AG09309 (cell line): ENCODE data around the gene MAP3K4.

Source experiments
- DNase-seq: peaks from one replicate; pipeline ENCODE4 v3.0.0-alpha.2; 2010; ENCODE audit warnings: low read depth
- H3K4me3 ChIP-seq: 2 replicates; pipeline ENCODE4 v1.5.1; 2011; ENCODE audit warnings: mild to moderate bottlenecking, low read depth, low read length, moderate library complexity; ENCODE audit not compliant: control insufficient read depth
- CTCF ChIP-seq: IDR thresholded peaks from 2 replicates; pipeline ENCODE4 v1.5.1; 2011; ENCODE audit warnings: mild to moderate bottlenecking, low read depth, low read length, inconsistent platforms; ENCODE audit not compliant: insufficient read depth, control insufficient read depth; ENCODE audit errors: missing control alignments

Gene MAP3K4

GRCh38 chr6:161011492-161012480 lies 20.2 kb downstream of the MAP3K4 start:
- no peak overlapping the region for H3K4me3 ChIP-seq
- DNase-seq = no peak
- TF ChIP-seq CTCF = no peak

- no peak for DNase-seq
- no peak for TF ChIP-seq CTCF
- H3K4me3 ChIP-seq = no peak overlapping the region
These were observed 22.1 kb downstream of the MAP3K4 start for GRCh38 chr6:161013695-161014094.

- no peak overlapping the region for H3K4me3 ChIP-seq
- no peak for DNase-seq
These were observed 26.4 kb downstream of the MAP3K4 start for GRCh38 chr6:161017766-161018564.

GRCh38 chr6:161019324-161019839 lies 27.8 kb downstream of the MAP3K4 start:
- no peak overlapping the region for H3K4me3 ChIP-seq
- no peak for DNase-seq
- TF ChIP-seq CTCF = no peak

More at GRCh38 chr6:161017766-161018564, 26.4 kb downstream of the MAP3K4 start:
- TF ChIP-seq CTCF = no peak

GRCh38 chr6:161021543-161021942 lies 30.0 kb downstream of the MAP3K4 start:
- DNase-seq = no peak
- H3K4me3 ChIP-seq = no peak overlapping the region
- TF ChIP-seq CTCF = no peak

GRCh38 chr6:161021998-161022743 lies 30.6 kb downstream of the MAP3K4 start:
- DNase-seq = no peak
- H3K4me3 ChIP-seq = no peak overlapping the region
- TF ChIP-seq CTCF = no peak
